PC-3 (cell line): Measurements from ENCODE around the gene MAN2B1.

ENCODE experiments used
- CTCF ChIP-seq: fragments of 300-600 bp; sonication (generic); conservative IDR thresholded peaks from 2 replicates; pipeline ENCODE4 v1.5.1; 2017; ENCODE audit warnings: antibody characterized with exemption, low read depth, mild to moderate bottlenecking, low read length
- EZH2 ChIP-seq: fragments of 300-600 bp; sonication (generic); IDR thresholded peaks from one replicate; pipeline ENCODE4 v1.6.1; 2017; ENCODE audit warnings: antibody characterized with exemption, mild to moderate bottlenecking, low read length; ENCODE audit not compliant: unreplicated experiment
- EZH2phosphoT487 ChIP-seq: fragments of 300-600 bp; sonication (generic); IDR thresholded peaks from 2 replicates; pipeline ENCODE4 v1.6.1; 2018; ENCODE audit warnings: mild to moderate bottlenecking, antibody characterized with exemption, low read length, borderline replicate concordance

- TF ChIP-seq CTCF (no peak), EZH2phosphoT487 (no peak), EZH2 (no peak)
These were observed 48.6 kb upstream of the MAN2B1 start for GRCh38 chr19:12715102-12715501.
